HG02973 (cell line): Measurements from ENCODE around the gene KLF7.

Source experiments
- ATAC-seq: cut with Tn5 transposase; IDR thresholded peaks from one replicate; pipeline ENCODE4 v1.9.1; 2021; ENCODE audit warnings: moderate library complexity; ENCODE audit not compliant: unreplicated experiment

Gene KLF7

DNA sequence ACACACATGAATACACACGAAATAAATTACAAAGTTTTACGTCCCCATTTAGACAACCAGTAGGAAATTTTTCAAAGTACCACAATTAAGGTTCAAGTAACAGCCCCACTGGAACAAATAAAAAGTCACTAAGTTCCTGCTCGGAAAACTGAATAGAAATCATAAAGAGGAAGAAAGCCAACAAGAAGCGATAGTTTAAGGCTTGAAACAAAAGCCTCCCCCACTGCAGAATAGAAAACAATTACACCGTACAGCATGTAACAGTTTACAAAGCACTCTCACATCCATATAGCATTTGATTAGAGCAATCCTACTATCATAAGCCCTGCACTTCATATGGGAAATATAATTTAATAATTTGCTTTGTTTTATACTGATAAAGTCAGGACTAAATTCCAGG lies 15.5 kb downstream of the KLF7 start:
- no peak for ATAC-seq

DNA sequence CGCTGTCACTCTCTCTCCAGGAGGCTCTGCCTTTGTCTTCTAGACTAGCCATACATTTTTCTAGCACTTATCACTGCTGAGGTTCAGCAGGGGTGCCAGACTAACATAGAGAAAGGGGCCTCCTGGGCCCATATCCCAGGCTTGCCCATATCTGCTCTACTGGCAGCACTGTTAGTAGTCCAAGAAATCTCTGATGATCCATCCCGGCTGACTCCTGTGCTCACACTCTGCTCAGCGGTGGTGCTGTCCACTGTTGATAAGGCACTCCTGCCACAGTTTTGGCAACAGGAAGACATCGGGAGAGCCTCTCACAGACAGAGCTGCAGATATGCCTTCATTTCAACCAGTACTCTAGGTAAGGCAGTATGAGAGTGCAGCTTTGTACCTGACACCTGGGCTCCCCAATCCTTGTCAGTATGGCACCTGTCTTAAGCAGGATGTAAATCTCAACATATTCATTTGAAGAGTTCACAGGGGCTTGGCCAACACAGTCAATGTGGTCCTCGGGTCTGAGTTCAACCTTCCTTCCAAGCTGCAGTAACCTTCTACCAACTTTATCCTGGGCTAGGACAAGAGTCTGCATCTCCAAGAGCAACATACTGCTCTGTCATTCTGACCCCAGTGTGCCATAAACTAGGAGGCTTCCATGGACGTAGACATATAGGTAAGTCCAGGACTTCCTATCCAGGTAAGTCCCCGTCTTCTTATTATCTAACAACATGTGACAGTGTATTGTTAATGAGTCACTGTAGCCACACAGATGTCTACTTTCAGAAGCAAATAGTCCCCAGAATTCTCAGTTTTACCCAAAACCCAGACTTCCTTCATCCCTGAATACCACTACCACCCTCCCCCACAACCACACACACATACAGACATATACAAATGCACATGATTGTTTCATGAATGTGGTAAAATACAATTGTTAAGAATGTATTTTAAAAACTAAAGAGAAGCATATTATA lies 16.2 kb downstream of the KLF7 start:
- ATAC-seq, result peak; percentile 85

DNA sequence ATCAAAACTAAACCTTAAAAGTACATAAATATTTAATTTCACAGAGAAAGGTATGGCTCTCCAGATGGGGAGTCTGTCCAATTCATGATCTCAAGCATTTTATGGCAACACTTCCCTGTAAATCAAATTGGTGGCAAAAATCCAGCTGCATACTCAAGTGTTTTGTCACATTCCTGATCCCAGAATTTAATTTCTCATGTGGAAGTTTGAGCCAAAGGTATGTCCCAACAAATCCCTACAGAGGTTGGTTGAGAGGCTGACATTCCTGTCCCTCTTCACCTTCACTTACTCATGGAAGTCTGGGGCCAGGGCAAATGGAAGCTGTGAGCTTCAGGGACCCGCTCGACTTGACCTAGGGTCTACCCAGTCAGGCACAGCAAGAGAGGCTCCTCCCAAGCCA lies 17.7 kb downstream of the KLF7 start:
- no peak for ATAC-seq

DNA sequence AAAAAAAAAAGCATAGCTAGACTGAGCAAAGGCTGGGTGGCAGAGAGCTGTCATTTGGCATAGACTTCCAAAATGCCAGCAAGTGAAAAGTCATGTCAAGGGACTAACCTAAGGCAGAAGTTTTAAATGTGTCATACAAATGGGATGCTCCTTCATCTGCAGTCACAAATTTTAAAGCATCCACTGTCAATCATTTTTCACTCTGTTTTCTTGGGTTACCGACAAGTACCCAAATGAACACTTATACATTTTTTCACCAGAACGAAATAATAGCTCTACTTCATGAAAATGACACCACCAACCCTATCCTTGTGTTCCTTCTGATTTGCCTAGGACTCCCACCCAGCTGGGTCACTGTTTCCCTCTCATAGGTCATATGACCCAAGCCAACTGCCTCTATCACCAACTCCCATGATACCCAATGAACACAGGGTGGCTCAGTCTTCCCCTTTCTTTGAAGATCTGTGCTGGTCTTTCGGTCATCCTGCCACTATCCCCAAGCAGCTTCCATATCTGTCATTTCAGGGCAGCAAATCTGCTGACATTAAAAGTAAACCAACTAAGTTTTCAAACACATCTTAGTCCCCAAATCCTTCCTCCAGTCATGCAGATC lies 21.5 kb downstream of the KLF7 start:
- ATAC-seq, result no peak

DNA sequence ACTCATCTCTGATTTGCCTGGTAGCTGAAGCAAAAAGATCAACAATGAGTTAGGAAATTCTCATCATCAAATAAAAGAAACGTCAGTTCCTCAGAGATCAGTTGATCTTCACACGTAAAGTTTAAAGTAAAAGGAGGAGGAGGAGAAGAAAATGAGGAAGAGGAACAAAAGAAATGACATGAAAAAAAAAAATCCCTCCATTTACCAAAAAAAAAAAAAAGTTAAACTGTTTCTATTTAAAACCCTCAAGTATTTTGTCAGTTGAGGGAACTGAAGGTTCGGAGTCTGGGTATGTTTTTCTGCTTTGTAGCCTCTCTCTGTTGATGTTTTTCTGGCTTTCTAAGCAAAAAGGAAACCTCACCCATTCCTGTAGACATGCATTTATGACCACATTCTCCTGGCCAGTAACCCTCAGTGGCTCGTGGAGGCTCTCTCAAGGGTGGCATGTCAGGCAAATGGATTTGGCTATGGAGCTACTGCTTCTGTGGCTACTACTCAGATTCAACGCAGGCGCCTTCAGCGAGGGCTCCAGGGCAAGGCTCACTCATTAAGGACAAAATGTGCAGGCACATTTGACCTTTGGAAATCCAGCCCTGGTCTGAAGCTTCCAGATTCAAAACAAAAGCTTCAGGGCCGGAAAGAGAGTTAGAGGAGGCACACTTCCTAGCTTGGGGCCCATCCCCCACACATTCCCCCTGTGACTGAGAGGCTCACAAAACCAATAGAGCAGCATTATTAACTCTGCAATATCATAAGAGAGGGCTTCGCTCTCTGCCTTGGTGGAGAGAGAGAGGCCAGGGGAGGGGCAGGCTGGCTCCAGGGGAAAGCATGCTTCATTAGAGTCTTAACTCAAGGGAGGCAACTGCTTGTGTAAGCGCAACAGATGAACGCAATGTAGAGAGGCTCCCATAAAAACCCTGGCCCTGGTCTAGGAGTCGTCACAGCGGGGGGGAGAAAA lies 22.3 kb downstream of the KLF7 start:
- peak; percentile 49 for ATAC-seq

DNA sequence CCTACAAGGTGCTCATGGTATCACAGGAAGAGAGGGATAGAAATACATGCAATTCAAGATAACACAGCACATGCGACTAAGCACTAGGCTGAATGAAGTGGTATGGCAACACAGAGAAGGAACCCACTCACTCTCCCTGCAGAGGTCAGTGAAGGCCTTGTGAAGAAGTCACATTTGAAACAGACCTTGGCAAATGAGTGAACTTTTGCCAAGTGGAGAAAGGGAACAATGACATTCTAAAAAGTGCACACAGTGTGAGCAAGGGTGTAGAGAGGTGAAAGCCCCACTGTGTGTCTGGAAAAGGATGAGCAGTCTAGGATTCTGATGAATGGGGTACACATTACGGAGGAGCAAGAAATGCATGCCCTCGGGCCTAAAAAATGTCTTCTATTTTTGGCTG lies 23.3 kb downstream of the KLF7 start:
- ATAC-seq, result no peak

DNA sequence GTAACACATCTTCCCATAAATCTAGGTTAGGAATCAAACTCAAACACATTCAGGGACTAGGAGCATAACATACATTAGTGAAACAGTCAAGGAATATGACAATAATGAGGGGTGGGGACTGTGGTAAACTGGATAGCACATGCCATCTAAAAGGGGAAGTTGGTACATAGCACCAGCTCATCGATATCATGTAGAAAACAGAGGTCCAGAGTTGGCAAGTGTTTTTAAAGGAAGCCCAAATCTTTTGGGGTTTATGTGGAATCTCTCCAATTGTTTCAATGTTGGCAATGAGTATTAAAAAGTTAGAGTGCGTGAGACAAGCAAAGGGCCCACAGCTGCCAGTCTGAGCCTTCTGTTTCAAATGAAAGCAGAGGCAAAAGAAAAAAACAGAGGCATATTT lies 24.4 kb downstream of the KLF7 start:
- no peak for ATAC-seq

DNA sequence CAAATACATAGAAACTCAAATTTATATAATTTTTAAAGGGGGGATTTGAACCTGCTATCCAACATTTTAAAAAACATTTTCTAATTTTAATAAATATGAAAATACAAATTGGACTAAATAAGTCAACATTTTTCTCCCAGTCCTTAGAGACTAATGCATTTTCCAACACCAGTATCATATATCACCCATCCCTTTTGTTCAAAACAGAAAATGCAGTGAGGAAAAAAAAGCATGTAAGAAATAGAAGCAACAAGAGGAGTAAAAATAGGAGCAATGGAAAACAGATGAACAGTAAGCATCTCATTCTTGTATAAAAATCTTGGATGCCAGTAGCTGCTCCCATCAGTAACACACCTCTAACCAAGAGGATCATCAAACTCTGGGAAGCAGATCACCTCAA lies 25.5 kb downstream of the KLF7 start:
- ATAC-seq, result no peak

DNA sequence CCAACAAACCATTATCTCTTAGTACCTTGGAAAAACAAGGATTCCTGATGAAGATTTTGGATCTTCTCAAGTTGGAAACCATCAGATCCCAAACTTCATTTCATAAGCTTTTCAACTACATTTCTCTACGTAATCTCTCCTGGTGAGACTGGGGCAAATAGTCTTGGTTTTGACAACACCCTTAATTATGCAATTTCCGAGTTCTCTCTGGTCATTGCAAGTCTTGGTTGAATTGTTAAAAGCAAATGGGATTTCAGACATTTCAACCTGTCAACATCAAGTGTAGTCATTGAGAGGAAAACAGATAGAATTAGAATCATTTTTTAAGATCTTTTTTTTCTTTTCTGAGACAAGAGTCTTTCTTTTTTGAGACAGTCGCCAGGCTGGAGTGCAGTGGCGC lies 26.2 kb downstream of the KLF7 start:
- no peak for ATAC-seq

DNA sequence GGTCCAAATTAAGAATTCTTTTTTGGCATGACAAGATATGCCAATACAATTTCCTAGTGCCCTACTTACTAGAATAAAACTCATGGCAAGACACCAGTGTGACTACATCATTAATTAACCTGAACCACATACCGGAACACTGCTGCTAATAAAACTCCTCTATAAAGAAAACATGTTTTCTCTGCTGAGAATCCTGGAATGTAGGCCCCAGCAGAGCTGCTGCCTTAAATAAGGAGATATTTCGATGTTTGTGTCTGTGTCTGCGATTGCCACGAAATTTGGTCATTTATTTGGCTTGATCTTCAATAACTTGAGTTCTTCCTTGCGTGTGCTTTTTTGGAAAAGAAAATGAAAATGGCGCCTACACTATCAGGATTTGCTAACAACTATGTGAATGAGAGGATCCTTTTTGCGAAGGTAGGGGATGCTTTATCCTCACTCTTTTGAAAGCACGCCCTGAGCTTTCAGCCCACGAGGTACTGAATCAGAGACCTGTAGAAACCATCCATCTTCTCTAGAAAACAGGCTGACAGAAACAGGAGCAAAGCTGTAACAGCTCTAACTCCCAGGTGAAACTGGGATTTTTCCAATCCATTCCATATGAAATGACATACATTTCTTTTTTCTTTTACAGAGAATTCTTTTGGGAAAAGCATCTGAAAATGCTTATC lies 27.0 kb downstream of the KLF7 start:
- no peak for ATAC-seq

DNA sequence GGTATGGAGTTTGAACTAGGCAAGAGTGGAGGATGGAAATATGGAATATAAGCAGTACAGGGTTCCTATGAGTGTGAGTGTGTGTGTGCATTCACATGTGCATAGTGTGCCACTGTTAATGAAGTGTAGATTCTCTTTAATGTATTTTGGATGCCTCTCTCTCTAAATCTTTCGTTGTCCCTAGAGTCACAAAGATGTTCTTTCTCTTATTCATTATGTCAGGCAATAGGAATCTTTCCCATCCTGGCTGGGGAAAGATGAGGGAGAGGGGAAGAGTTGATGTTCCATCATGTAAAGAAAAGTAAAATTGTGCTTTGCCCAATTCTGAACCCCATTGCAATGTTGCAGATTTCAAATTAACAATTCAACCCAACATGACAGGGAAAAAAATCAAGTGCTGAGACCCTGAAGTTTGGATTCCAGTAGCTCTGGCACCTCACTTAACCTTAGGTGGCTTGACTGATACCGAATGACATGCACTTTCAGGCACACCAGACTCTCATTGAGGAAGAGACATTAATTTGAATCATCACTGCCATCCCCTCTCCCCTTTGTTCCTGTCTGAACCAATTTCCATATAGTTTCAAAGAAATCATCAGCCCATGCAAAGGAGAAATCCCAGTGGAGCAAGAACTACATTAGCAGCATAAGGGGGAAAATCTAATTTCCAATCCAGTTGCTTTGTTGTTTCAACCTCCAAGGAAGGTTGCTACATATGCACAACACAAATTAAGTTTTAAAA lies 28.0 kb downstream of the KLF7 start:
- ATAC-seq, result no peak

DNA sequence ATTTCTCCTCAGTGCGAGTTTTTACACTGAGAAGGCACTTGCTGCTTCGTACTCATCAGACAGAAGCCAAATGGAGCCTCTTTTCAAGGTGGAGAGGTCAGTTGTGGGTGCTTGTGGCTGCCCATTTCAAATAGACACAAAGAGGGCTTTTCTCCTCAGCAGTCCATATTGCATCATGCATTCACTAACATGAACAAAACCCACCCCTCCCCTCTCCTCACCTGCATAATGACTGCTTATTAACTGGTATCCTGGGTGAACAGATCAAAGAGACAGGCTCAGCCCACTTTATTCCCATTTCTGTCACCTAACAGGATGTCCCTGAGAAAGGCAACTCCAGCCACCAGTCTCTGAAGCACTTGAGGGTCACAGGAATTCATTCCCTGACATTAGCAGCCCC lies 28.9 kb downstream of the KLF7 start:
- no peak for ATAC-seq

DNA sequence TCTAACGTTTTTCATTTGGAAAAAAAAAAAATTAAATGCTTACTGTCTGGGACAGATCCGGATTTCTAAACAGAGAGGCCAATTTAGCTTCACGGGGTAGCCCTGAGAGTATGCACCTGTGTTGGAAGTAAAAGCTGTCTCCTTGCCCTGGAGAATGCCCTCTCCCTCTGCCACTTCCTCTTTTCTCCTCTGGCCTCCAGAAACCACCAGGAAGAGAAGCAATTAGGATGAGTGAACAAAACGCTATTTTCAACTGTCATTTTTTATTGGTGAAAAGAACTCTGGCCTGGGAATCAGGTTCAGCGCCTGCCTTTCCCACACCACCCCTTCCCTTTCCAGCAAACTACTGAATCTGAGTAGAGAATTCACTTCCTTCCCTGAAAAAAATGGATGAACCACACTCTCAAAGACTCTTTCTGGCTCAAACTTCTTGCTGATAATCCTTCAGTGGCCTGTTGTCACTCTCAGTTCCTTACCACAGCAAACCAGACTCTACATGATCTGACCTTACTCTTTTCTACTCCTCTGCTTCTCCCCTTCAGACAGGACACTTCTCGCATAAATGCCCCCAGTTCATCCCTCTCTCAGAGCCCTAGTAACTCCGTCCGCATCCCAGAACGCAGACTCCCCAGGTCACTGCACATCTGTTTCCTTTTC lies 29.8 kb downstream of the KLF7 start:
- no peak for ATAC-seq

DNA sequence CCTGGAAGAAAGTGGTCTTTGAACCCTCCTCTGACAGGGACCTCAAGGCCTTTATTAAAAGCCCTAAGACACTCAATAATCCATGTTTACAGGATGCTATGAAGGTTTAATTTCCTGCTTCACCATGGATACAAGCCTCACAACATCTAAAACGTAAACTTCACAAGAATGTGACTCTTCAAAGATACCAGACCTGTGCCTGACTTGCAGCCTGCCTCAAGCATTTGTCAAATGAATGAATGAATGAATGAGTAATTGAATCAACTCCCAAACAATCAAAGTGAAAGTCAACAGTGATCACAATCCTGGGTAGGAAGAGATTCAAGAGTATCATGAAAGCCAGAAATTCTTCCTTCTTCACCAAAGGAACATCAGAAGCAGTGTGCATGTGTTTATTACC lies 30.4 kb downstream of the KLF7 start:
- no peak for ATAC-seq

DNA sequence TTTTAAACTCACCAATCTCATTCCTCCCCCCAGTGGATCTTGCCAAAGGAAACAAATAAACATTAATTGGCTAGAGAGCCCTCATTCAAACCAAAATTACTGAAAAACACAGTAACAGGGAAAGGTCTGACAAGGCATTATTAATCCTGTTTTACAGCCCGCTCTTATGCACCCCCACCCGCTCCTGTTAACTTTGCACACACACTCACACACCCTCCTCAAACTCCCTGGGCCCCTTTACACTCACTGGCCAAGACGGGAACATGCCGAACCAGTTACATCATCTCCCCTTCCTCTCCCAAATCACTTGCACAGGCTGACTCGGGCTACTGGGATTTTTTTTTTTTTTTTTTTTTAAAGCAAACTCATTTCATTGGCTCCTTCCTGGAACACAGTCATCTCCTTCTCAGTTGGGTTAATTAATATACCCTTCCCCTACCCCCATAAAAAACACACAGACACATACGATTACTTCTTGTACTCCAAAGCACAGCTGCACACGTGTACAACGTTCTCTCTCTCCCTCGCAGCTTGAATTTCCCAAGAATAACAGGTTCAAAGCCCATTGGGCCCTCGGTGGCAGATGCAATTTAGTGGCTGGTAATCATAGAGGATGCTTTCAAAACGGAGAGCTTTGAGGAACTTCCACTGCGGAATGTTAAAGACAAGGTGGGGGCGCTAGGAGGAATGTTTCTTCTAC lies 31.8 kb downstream of the KLF7 start:
- no peak for ATAC-seq

DNA sequence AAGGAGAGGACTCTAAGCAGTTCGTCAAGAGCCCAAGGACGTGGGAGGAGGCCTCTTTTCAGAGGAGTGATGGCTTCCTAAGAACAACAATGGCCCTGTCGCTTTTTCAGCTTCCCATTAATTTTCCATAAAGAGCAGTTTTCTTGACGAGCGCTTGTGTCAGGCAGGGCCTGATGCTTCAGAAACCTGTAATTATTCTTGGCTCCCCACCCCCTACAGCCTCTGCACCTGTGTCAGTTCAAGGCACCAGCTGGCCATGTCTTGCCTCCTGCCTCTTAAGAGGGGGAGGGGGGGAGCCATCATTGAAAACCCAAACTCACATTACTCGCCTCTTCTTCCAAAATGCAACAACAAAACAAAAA lies 32.3 kb downstream of the KLF7 start:
- ATAC-seq, result no peak

DNA sequence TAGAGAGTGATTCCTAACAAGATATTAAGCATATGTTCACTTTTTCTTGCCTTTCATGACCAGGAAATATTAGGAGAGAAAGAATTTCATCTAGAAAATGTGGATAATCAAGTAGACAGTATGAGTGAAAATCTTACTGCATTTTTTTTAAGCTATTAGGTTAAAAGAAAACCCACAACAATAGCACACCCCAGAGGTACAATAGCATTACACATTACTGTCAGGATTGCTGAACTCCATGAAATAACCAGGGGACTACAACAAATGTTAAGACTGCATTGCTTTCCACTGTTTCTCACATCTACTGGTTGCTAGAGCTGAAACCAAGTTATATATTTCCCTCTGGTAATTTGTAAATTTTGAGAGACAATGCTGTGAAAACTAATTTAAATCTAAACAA lies 33.7 kb downstream of the KLF7 start:
- no peak for ATAC-seq

DNA sequence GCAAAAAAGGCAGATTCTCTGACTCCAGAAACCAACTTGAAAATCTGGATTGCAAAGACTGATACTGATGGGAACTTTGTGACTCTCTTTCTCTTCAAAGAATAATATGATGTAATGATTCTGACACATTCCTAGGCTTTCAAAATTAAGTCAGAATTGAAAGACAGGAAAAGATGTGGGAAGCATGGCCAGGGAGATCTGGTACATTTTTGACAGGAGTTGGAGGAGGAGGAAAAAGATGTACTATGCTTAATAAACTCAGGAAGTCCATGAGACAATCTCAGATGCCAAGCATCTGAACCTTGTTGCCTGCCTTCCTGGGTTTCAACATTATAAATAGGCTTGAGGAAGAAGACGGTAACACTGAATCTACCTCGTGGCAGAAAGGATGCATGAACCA lies 34.2 kb downstream of the KLF7 start:
- ATAC-seq, result no peak

DNA sequence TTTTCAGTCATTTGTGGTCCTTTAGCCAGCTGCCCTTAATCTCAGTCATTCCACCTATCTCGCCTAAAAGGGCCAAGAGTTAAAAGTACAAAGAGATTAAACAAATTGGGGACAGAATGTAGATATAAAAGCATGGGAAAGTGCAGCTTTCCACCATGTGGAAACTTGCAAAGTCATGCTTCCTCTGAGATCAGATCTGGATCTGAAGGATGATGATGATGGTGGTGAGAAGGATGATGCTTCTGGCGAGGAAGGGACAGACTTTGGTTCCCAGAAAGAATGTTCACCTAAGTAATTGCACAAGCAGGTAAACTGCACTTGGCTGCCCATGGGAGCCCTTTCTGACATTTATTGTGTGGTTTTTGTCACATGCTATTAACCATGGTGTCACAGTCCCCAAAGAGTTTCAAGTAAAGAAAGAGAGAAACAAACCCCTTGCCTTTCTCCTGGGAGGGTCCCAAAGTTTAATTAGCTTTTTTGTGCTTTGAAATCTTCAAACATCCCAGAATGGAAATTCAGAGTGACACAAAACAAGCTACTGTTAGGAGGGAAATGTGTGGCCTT lies 34.7 kb downstream of the KLF7 start:
- no peak for ATAC-seq
